ENCODE measurements around the gene DNAH10.

The DNAH10 gene

GRCh38 chr12:123882161-123882705, 120.1 kb downstream of the DNAH10 start (continued):
- TF ChIP-seq POU6F1 (CRISPR knock-in tag; IDR thresholded peaks at IDR 0.05; ENCODE audit: borderline replicate concordance, low read depth) (no peak), SNAI2 (CRISPR knock-in tag; IDR thresholded peaks at IDR 0.05) (no peak)

GRCh38 chr12:123886258-123886657, 124.2 kb downstream of the DNAH10 start:
- TF ChIP-seq BACH2 (CRISPR knock-in tag; IDR thresholded peaks at IDR 0.05; ENCODE audit: borderline replicate concordance) (no peak), RARB (CRISPR knock-in tag; IDR thresholded peaks at IDR 0.05) (no peak), CSDC2 (CRISPR knock-in tag; IDR thresholded peaks at IDR 0.05) (no peak), ZNF8 (CRISPR knock-in tag; IDR thresholded peaks at IDR 0.05) (no peak), ESRRG (CRISPR knock-in tag; IDR thresholded peaks at IDR 0.05) (no peak), CREB5 (CRISPR knock-in tag; IDR thresholded peaks at IDR 0.05; ENCODE audit: low read depth) (no peak)
- ATAC-seq, result no peak

GRCh38 chr12:123886931-123887582, 125.0 kb downstream of the DNAH10 start:
- ATAC-seq, result no peak
- TF ChIP-seq ZNF70 (CRISPR knock-in tag; IDR thresholded peaks at IDR 0.05) (no peak), ZC3H10 (CRISPR knock-in tag; IDR thresholded peaks at IDR 0.05) (no peak), OSR1 (CRISPR knock-in tag; IDR thresholded peaks at IDR 0.05) (no peak)

- TF ChIP-seq ZNF8 (CRISPR knock-in tag; IDR thresholded peaks at IDR 0.05) (no peak), RARB (CRISPR knock-in tag; IDR thresholded peaks at IDR 0.05) (no peak), CSDC2 (CRISPR knock-in tag; IDR thresholded peaks at IDR 0.05) (no peak), TOX (CRISPR knock-in tag; IDR thresholded peaks at IDR 0.05; ENCODE audit: borderline replicate concordance) (no peak), ISL1 (CRISPR knock-in tag; IDR thresholded peaks at IDR 0.05) (no peak), ESRRG (CRISPR knock-in tag; IDR thresholded peaks at IDR 0.05) (no peak), ZC3H10 (CRISPR knock-in tag; IDR thresholded peaks at IDR 0.05) (no peak), BACH2 (CRISPR knock-in tag; IDR thresholded peaks at IDR 0.05; ENCODE audit: borderline replicate concordance) (no peak), TSHZ2 (CRISPR knock-in tag; IDR thresholded peaks at IDR 0.05) (no peak), PPARA (CRISPR knock-in tag; IDR thresholded peaks at IDR 0.05; ENCODE audit: borderline replicate concordance) (no peak), ARNTL (CRISPR knock-in tag; IDR thresholded peaks at IDR 0.05; ENCODE audit: borderline replicate concordance, low read depth) (no peak), ZNF565 (CRISPR knock-in tag; conservative IDR thresholded peaks at IDR 0.05; ENCODE audit: low read depth) (no peak), GLIS3 (CRISPR knock-in tag; IDR thresholded peaks at IDR 0.05) (no peak), PATZ1 (CRISPR knock-in tag; IDR thresholded peaks at IDR 0.05; ENCODE audit: borderline replicate concordance) (no peak), TCF4 (CRISPR knock-in tag; IDR thresholded peaks at IDR 0.05; ENCODE audit: borderline replicate concordance) (no peak), ZNF70 (CRISPR knock-in tag; IDR thresholded peaks at IDR 0.05) (no peak)
- no peak for ATAC-seq
Measured at GRCh38 chr12:123888989-123889388, 126.9 kb downstream of the DNAH10 start.
